A549 (cell line): ENCODE results near the gene RIPK4.

Source experiments
- POLR2A ChIP-seq: IDR thresholded peaks from 2 replicates; pipeline ENCODE4 v1.6.1; 2012; ENCODE audit warnings: mild to moderate bottlenecking, low read length
- RAD21 ChIP-seq, 2 experiments: fragments of >200 bp in 1 of 2; sonication (Bioruptor Twin) in 1 of 2; formaldehyde crosslinking in 1 of 2; IDR thresholded peaks in 1 of 2; conservative IDR thresholded peaks in 1 of 2; 2 replicates in 1 of 2; 3 replicates in 1 of 2; pipeline ENCODE4 v1.6.1; 2012 to 2018; ENCODE audit warnings: inconsistent platforms in 1 of 2
- RFX5 ChIP-seq: fragments of 450-650 bp; IDR thresholded peaks from 2 replicates; pipeline ENCODE4 v1.7.1; 2014; ENCODE audit warnings: antibody characterized with exemption, mild to moderate bottlenecking, moderate library complexity
- TF ChIP-seq, protein P1 (sequence below): fragments of 200-600 bp; sonication (generic); IDR thresholded peaks from 2 replicates; pipeline ENCODE4 v1.6.1; 2016; ENCODE audit warnings: antibody characterized with exemption, mild to moderate bottlenecking, moderate library complexity
- TF ChIP-seq, protein P2 (sequence below): fragments of >200 bp; sonication (Bioruptor Twin); formaldehyde crosslinking; IDR thresholded peaks from 3 replicates; pipeline ENCODE4 v1.5.1; 2016
- TF ChIP-seq, protein P3 (sequence below): fragments of 450-650 bp; IDR thresholded peaks from 2 replicates; pipeline ENCODE4 v1.6.1; 2014; ENCODE audit warnings: antibody characterized with exemption

DNA sequence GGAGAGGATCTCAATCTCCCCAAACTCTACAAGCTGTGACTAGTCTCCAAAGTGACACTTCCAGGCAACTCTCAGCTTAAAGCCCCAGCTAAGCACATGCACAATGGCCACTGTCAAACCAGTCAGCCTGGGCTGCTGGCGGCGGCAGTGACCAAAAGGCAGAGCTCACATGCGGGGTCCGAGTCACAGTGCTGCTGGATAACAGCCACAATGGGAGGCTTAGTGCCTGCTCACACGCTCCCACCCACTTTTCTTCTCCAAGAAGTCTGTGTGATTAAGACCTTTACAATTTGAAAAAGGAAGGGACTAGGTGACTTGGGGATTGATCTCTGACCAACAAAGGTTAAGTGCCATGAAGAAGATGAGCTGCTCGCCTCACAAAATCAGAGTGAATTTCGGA lies 16.8 kb downstream of the RIPK4 start:
- TF ChIP-seq RAD21 (conservative IDR thresholded peaks at IDR 0.05 in 1 of 2, IDR thresholded peaks at IDR 0.05 in 1 of 2) (no peak), POLR2A (no peak), RFX5 (no peak)
- TF ChIP-seq, protein P1, sequence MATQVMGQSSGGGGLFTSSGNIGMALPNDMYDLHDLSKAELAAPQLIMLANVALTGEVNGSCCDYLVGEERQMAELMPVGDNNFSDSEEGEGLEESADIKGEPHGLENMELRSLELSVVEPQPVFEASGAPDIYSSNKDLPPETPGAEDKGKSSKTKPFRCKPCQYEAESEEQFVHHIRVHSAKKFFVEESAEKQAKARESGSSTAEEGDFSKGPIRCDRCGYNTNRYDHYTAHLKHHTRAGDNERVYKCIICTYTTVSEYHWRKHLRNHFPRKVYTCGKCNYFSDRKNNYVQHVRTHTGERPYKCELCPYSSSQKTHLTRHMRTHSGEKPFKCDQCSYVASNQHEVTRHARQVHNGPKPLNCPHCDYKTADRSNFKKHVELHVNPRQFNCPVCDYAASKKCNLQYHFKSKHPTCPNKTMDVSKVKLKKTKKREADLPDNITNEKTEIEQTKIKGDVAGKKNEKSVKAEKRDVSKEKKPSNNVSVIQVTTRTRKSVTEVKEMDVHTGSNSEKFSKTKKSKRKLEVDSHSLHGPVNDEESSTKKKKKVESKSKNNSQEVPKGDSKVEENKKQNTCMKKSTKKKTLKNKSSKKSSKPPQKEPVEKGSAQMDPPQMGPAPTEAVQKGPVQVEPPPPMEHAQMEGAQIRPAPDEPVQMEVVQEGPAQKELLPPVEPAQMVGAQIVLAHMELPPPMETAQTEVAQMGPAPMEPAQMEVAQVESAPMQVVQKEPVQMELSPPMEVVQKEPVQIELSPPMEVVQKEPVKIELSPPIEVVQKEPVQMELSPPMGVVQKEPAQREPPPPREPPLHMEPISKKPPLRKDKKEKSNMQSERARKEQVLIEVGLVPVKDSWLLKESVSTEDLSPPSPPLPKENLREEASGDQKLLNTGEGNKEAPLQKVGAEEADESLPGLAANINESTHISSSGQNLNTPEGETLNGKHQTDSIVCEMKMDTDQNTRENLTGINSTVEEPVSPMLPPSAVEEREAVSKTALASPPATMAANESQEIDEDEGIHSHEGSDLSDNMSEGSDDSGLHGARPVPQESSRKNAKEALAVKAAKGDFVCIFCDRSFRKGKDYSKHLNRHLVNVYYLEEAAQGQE = no peak
- TF ChIP-seq, protein P2, sequence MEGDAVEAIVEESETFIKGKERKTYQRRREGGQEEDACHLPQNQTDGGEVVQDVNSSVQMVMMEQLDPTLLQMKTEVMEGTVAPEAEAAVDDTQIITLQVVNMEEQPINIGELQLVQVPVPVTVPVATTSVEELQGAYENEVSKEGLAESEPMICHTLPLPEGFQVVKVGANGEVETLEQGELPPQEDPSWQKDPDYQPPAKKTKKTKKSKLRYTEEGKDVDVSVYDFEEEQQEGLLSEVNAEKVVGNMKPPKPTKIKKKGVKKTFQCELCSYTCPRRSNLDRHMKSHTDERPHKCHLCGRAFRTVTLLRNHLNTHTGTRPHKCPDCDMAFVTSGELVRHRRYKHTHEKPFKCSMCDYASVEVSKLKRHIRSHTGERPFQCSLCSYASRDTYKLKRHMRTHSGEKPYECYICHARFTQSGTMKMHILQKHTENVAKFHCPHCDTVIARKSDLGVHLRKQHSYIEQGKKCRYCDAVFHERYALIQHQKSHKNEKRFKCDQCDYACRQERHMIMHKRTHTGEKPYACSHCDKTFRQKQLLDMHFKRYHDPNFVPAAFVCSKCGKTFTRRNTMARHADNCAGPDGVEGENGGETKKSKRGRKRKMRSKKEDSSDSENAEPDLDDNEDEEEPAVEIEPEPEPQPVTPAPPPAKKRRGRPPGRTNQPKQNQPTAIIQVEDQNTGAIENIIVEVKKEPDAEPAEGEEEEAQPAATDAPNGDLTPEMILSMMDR = no peak
- TF ChIP-seq, protein P3, sequence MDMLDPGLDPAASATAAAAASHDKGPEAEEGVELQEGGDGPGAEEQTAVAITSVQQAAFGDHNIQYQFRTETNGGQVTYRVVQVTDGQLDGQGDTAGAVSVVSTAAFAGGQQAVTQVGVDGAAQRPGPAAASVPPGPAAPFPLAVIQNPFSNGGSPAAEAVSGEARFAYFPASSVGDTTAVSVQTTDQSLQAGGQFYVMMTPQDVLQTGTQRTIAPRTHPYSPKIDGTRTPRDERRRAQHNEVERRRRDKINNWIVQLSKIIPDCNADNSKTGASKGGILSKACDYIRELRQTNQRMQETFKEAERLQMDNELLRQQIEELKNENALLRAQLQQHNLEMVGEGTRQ = no peak
